Measurements from ENCODE around the gene FLII. TPM values are rescaled to one million over a fixed set of nuclear protein-coding genes. Genes with fewer than 3 reads are reported as not detected.

The FLII gene
- total and polyA plus RNA-seq, 12 donors = 150 to 652 (median 297) TPM

- TF ChIP-seq POLR2A (IDR thresholded peaks at IDR 0.05) = no peak
- TF ChIP-seq, protein P1, sequence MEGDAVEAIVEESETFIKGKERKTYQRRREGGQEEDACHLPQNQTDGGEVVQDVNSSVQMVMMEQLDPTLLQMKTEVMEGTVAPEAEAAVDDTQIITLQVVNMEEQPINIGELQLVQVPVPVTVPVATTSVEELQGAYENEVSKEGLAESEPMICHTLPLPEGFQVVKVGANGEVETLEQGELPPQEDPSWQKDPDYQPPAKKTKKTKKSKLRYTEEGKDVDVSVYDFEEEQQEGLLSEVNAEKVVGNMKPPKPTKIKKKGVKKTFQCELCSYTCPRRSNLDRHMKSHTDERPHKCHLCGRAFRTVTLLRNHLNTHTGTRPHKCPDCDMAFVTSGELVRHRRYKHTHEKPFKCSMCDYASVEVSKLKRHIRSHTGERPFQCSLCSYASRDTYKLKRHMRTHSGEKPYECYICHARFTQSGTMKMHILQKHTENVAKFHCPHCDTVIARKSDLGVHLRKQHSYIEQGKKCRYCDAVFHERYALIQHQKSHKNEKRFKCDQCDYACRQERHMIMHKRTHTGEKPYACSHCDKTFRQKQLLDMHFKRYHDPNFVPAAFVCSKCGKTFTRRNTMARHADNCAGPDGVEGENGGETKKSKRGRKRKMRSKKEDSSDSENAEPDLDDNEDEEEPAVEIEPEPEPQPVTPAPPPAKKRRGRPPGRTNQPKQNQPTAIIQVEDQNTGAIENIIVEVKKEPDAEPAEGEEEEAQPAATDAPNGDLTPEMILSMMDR (IDR thresholded peaks at IDR 0.05) = no peak
- intact Hi-C loops (cut with DNase I) = no loop called here
Measured at GRCh38 chr17:18236494-18236893, 22.0 kb downstream of the FLII start.

GRCh38 chr17:18235743-18236256 lies 22.7 kb downstream of the FLII start:
- intact Hi-C loops (cut with DNase I) = no loop called here
- 37 to 44% (median 40%) methylated on average over 7 to 14 of the region's 14 CpGs for WGBS, 4 donors
- no peak overlapping the region for H3K4me3 ChIP-seq
- peaks cover 16 to 17% of the 10 kb centered on the region in 2 donors for H3K4me1 ChIP-seq (replicated peaks in 1 of 2)
- peak overlapping the region; percentile 64 to 95 (median 89) for H3K27ac ChIP-seq
- H3K9me3 ChIP-seq (replicated peaks in 1 of 3) = no peaks in the 10 kb centered on the region
- peak; percentile 89 to 93 (median 91) for DNase-seq
- peaks cover 0 to 32% of the 10 kb centered on the region in 2 donors for H3K36me3 ChIP-seq (replicated peaks in 1 of 2)
- H3K27me3 ChIP-seq = no peaks in the 10 kb centered on the region
- TF ChIP-seq, protein P1 (IDR thresholded peaks at IDR 0.05) = no peak
- TF ChIP-seq POLR2A (IDR thresholded peaks at IDR 0.05) = peak; percentile 7 to 71

More at GRCh38 chr17:18236494-18236893, 22.0 kb downstream of the FLII start:
- H3K27me3 ChIP-seq = no peaks in the 10 kb centered on the region
- H3K36me3 ChIP-seq (replicated peaks in 1 of 2) = peaks cover 0 to 32% of the 10 kb centered on the region in 2 donors
- H3K4me3 ChIP-seq = no peak overlapping the region
- H3K9me3 ChIP-seq (replicated peaks in 1 of 3) = no peaks in the 10 kb centered on the region
- DNase-seq = no peak
- 65 to 86% (median 80%) methylated on average over 7 to 18 of the region's 18 CpGs for WGBS, 4 donors
- peak overlapping the region; percentile 64 to 95 (median 89) for H3K27ac ChIP-seq
- peaks cover 16 to 17% of the 10 kb centered on the region in 2 donors for H3K4me1 ChIP-seq (replicated peaks in 1 of 2)

DNA sequence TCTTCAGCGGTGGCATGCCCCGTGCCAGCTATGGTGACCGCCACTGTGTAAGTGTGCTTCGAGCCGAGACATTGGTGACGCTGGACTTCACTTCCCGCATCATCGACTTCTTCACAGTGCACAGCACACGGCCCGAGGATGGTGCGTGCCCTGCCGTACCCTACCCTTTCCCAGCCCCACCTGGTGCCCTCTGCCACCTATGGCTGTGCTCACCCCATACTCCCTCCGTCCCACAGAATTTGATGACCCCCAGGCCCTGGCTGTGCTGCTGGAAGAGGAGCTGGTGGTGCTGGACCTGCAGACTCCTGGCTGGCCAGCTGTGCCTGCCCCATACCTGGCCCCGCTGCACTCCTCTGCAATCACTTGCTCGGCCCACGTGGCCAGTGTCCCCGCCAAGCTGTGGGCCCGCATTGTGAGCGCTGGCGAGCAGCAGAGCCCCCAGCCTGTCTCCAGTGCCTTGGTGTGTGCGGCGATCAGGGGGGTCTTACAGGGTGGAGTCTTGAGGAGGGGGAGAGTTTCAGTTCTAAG lies 23.6 kb downstream of the FLII start:
- 92 to 96% (median 93%) methylated on average over 5 to 22 of the region's 22 CpGs for WGBS, 4 donors
- Histone ChIP-seq H3K36me3 (replicated peaks in 1 of 2) (peaks cover 0 to 32% of the 10 kb centered on the region in 2 donors), H3K9me3 (replicated peaks in 1 of 3) (no peaks in the 10 kb centered on the region), H3K27ac (peak overlapping the region; percentile 64 to 95 (median 89)), H3K4me3 (no peak overlapping the region), H3K4me1 (replicated peaks in 1 of 2) (peaks cover 16 to 17% of the 10 kb centered on the region in 2 donors), H3K27me3 (no peaks in the 10 kb centered on the region)
- DNase-seq = no peak
- intact Hi-C loops (cut with DNase I) = no loop called here
- TF ChIP-seq, protein P1 (IDR thresholded peaks at IDR 0.05) = no peak
- no peak for TF ChIP-seq POLR2A (IDR thresholded peaks at IDR 0.05)

DNA sequence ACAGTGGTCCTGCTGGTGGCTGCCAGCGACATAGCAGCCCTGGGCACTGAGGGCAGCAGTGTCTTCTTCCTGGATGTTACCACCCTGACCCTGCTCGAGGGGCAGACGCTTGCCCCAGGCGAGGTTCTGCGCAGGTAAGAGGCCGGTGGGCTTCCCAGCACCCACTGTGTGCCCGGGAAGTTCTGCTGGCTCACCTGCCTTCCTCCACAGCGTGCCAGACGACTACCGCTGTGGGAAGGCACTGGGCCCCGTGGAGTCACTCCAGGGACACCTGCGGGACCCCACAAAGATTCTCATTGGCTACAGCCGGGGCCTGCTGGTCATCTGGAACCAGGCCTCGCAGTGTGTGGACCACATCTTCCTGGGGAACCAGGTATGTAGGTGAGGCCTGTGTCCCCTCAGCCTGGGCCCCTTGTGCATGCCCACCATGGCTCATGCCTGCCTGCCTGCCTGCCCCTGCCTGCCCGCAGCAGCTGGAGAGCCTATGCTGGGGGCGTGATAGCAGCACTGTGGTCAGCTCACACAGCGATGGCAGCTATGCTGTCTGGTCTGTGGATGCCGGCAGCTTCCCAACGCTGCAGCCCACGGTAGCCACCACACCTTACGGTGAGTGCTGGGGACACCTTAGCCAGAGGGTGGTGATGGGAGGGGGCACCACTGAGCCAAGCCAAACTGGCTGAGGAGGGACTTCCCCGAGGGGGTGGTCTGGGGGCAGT lies 24.6 kb downstream of the FLII start:
- H3K36me3 ChIP-seq (replicated peaks in 1 of 2) = peaks cover 0 to 32% of the 10 kb centered on the region in 2 donors
- H3K27me3 ChIP-seq = no peaks in the 10 kb centered on the region
- intact Hi-C loops (cut with DNase I) = no loop called here
- peaks cover 16 to 17% of the 10 kb centered on the region in 2 donors for H3K4me1 ChIP-seq (replicated peaks in 1 of 2)
- peak overlapping the region in 2 of 5 donors; percentile 95 for H3K27ac ChIP-seq
- DNase-seq = no peak
- H3K9me3 ChIP-seq (replicated peaks in 1 of 3) = no peaks in the 10 kb centered on the region
- no peak overlapping the region for H3K4me3 ChIP-seq
- TF ChIP-seq, protein P1 (IDR thresholded peaks at IDR 0.05) = no peak
- no peak for TF ChIP-seq POLR2A (IDR thresholded peaks at IDR 0.05)
- WGBS, 4 donors = 93 to 95% (median 94%) methylated on average over 4 to 22 of the region's 22 CpGs

Data from adrenal gland (tissue), 12 donors.